Brain microvascular endothelial cell (primary cell): Measurements from ENCODE around the gene TBC1D7.

ENCODE experiments used
- DNase-seq: peaks from one replicate; pipeline ENCODE4 v3.0.0-alpha.2; 2020
- H3K27ac ChIP-seq: fragments of 250-450 bp; sonication (Bioruptor Pico); 2 replicates; pipeline ENCODE4 v1.5.1; 2020; ENCODE audit warnings: mild to moderate bottlenecking, moderate library complexity
- H3K27me3 ChIP-seq: fragments of 250-450 bp; sonication (Bioruptor Pico); replicated peaks from 2 replicates; pipeline ENCODE4 v1.5.1; 2020; ENCODE audit warnings: mild to moderate bottlenecking
- H3K36me3 ChIP-seq: fragments of 250-450 bp; sonication (Bioruptor Pico); replicated peaks from 2 replicates; pipeline ENCODE4 v1.5.1; 2020; ENCODE audit warnings: mild to moderate bottlenecking
- H3K4me3 ChIP-seq: 2 replicates; pipeline ENCODE4 v1.5.1; 2011; ENCODE audit warnings: low read depth, mild to moderate bottlenecking, control low read depth, low read length, moderate library complexity
- CTCF ChIP-seq: IDR thresholded peaks from 2 replicates; pipeline ENCODE4 v1.5.1; 2011; ENCODE audit warnings: low read depth, mild to moderate bottlenecking, moderate library complexity, low read length, control low read depth, inconsistent platforms; ENCODE audit errors: missing control alignments
- in situ Hi-C: cut with HindIII; loops from 2 replicates; pipeline ENCODE4 v1.10.0; 2017; ENCODE audit warnings: low sequenced_read_pairs, low pct_ligation_motif_present

Gene TBC1D7

DNA sequence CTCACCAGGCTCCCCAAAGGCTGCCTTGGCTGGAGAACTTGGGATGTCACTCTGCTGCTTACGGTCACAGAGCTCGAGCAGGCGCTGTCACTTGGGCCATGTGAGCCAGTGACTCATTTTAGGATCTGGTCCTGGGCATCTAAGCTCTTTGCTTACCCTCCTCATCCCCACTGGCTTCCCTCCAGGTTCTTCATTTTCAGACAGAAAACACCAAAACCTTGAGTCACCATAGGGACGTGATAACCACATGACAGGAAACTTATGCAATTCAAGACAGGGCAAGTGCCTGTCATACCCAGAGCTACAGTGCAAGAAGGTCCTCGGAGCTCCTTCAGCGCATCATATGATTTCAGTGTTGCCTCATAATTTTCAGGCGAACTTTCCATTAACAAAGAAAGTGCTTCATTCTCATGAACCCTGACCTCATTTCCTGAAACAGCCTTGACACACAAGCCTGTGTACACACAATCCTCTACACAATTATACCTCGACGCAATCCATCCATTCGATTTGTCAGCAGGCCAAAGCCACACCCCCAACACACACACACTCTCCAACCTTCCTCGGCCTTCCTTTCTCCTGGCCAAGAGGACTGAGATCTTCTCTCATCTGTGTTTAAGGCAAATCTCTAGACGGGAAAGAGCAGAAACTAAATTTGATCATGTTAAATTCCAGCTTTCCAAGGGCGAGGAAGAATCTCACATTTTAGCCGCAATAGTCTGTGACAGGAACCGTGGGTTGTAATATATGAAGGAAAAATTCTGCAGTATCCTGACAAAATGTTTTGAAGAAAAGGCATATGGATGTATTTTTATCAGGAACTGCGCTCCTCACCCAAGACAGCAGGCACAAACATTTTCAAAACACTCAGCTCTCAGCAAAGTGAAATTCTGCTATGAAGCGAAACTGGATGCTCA is 25.3 kb downstream of the TBC1D7 start:
- Histone ChIP-seq H3K4me3 (no peak overlapping the region), H3K36me3 (peaks cover 6% of the 10 kb centered on the region), H3K27me3 (no peaks in the 10 kb centered on the region), H3K27ac (peak overlapping the region; percentile 95)
- in situ Hi-C loops, result no loop called here
- DNase-seq, result peak; percentile 99
- TF ChIP-seq CTCF, result no peak

DNA sequence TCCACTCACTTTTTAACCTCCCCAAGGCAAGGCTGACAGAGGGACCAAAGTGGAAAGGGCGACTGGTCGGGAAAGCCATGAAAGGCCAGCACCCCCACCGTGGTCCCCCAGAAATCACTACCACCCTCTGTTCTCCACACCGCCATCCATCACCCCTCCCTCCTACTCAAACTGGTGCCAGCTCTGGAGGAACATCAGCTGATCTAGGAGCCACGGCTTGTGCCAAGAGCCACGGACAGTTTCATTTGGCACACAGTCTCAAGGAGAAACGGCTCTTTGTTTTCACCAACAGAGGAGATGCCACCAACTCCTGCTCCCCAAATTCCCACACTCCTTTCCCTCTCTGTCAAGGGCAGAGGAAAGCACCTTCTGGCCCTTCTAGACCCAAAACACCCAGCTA is 26.0 kb downstream of the TBC1D7 start:
- no peak for TF ChIP-seq CTCF
- Histone ChIP-seq H3K27ac (peak overlapping the region; percentile 95), H3K27me3 (no peaks in the 10 kb centered on the region), H3K4me3 (no peak overlapping the region), H3K36me3 (peaks cover 6% of the 10 kb centered on the region)
- no peak for DNase-seq
- in situ Hi-C loops, result no loop called here

DNA sequence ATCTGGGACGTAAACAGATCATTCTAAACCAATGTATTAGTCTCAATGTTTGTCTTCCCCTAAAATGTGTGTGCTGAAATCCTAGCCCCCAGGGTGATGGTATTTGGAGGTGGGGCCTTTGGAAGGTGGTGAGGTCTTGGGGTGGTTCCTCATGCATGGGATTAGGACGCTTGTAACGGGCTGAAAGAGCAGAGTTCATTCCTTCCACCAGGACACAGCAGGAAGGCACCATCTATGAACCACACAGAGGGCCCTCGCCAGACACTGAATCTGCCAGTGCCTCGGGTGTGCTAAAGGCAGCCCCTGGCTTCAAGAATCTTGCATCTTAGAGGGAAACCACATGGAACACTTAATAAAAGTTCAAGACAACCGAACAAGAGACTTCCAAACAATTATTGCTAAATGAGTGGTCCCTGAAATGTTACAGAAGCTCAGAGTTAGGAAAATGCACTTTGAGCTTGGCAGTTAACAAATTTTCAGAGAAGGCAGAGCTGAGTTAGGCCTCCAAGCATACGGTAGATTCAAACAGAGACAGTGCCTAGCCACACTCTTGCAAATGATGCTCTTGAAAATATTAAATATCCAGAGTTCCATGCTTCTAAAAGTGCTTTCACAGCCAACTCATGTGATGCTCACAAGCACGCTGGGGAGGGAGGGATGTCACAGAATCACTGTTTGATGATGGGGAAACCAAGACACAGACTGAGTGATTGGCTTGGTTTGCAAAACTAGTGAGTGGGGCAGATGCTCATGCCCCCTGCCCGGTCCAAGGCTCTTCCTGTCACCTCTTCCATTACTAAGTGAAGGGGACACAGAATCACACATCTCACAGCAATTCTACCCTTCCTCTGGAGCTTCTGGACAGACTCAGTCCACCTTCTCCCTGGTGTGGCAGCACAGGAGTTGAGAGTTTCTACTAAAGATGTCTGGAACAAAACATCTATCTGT is 27.4 kb downstream of the TBC1D7 start:
- in situ Hi-C loops, result no loop called here
- peaks cover 6% of the 10 kb centered on the region for H3K36me3 ChIP-seq
- no peak overlapping the region for H3K4me3 ChIP-seq
- H3K27me3 ChIP-seq, result no peaks in the 10 kb centered on the region
- no peak for DNase-seq
- TF ChIP-seq CTCF, result peak; percentile 13
- H3K27ac ChIP-seq, result no peak overlapping the region

- Histone ChIP-seq H3K36me3 (peaks cover 4% of the 10 kb centered on the region), H3K4me3 (no peak overlapping the region), H3K27me3 (no peaks in the 10 kb centered on the region), H3K27ac (no peak overlapping the region)
- TF ChIP-seq CTCF, result no peak
- no peak for DNase-seq
- in situ Hi-C loops, result no loop called here
These were observed 28.4 kb downstream of the TBC1D7 start for GRCh38 chr6:13299918-13300317.

GRCh38 chr6:13299403-13299821 is 28.9 kb downstream of the TBC1D7 start:
- H3K27ac ChIP-seq, result no peak overlapping the region
- H3K27me3 ChIP-seq, result no peaks in the 10 kb centered on the region
- peaks cover 5% of the 10 kb centered on the region for H3K36me3 ChIP-seq
- DNase-seq, result no peak
- H3K4me3 ChIP-seq, result no peak overlapping the region
- in situ Hi-C loops, result no loop called here
- no peak for TF ChIP-seq CTCF
